Measurements from ENCODE around the gene AK6.

Gene AK6

DNA sequence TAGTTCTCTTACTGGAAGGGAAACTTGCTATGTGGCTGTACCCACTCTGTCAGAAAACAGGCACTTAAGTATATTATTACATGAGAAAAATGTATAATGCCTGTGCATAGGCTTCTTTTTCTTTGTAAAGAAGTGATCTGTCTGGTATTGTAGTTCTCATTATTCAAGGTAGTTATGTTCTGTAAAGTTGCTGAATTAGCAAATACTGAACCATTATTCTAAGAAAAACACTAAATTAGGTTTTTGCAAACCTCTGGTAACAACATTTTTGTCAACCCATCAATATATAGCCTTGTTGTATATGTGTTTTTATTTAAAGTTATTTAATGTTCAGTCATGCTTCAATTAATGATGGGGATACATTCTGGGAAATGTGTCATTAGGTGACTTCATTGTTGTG is 9.1 kb upstream of the AK6 start:
- TF ChIP-seq CTCF (conservative IDR thresholded peaks at IDR 0.05) (no peak), ZFX (IDR thresholded peaks at IDR 0.05) (no peak)
- no peak overlapping the region for H3K27ac ChIP-seq

DNA sequence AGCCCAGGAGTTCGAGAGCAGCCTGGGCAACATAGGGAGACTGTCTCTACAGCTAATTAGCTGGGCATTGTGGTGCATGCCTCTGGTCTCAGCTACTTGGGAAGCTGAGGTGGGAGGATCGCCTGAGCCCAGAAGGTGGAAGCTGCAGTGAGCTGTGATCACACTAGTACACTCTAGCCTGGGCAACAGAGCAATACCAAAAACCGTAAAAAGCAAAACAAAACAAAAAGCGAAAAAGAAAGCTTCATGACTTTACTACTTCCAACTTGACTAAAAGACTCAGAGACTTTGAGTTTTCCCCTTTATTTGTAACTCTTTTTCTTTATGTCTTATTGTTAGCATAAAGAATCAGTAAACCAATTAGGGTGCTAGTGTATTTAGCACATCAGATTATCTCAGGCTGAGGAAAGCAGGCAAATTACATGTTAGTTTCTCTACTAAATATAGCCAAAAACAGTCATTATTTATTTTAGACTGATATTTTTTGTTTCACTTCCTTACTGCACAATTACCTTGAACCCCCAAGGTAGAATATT is 5.7 kb upstream of the AK6 start:
- TF ChIP-seq ZFX (IDR thresholded peaks at IDR 0.05): no peak
- no peak for TF ChIP-seq CTCF (conservative IDR thresholded peaks at IDR 0.05)
- H3K27ac ChIP-seq: no peak overlapping the region

DNA sequence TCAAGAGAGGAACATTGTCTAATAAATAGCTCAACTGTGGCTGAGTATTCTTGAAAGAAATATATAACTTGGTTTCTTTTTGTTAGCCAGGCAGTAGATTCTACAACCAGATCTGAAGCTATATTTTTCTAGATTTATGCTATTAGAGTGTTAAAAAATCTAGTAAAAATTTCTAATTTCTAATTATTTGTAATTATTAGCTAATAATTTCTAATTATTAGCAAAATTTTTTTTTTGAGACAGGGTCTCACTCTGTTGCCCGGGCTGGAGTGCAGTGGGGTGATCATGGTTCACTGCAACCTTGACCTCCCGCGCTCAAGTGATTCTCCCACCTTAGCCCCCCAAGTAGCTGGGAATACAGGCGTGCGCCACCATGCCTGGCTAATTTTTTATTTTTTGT is 3.1 kb upstream of the AK6 start:
- TF ChIP-seq CTCF (conservative IDR thresholded peaks at IDR 0.05): no peak
- no peak for TF ChIP-seq ZFX (IDR thresholded peaks at IDR 0.05)
- H3K27ac ChIP-seq: no peak overlapping the region

- H3K27ac ChIP-seq: peak overlapping the region; percentile 90
These were observed 1.0 kb upstream of the AK6 start for GRCh38 chr5:69370335-69370734.

DNA sequence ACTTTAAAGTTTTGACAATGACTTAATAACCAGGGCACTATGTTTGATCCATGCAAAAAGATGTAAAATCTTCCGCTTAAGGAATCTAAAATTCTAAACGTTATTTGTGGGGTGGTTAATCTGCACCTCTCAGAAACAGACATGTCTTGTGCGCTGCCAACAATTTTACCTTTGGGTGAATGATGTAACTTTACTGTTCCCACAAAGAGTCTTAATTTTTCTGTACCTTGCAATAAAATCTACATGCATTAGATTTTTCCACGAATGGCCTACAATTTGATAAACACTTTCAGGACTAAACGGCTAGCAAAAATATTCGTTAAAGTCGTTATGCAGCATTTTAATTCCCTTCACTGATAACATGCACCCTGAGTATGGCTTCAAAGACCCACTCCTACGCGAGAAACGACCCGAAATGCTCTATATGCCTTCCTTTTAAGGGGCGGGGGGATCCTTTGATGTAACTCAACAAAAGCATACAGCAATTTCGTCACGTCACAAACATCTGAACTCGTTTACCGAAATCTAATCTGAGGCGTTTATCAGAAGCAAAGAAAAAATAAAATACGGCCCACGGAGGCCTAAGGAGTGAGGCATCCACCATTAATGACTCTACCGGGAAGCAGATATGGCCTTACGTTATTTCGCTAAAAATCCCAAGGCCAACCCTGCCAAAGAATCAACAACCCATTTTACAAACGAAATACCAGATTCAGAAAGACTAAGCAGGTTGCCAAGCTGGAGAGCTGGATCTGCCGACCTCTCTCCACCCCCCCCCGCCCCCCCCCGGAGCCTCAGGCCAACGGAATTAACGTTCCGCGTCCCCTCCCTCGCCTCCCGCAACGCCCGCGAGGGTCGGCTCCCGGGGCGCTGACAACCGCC is 621 bp downstream of the AK6 start:
- peak overlapping the region; percentile 90 for H3K27ac ChIP-seq
- TF ChIP-seq CTCF (conservative IDR thresholded peaks at IDR 0.05): no peak
- peak; percentile 27; the same call in 1 of the 2 replicates for TF ChIP-seq ZFX (IDR thresholded peaks at IDR 0.05)

DNA sequence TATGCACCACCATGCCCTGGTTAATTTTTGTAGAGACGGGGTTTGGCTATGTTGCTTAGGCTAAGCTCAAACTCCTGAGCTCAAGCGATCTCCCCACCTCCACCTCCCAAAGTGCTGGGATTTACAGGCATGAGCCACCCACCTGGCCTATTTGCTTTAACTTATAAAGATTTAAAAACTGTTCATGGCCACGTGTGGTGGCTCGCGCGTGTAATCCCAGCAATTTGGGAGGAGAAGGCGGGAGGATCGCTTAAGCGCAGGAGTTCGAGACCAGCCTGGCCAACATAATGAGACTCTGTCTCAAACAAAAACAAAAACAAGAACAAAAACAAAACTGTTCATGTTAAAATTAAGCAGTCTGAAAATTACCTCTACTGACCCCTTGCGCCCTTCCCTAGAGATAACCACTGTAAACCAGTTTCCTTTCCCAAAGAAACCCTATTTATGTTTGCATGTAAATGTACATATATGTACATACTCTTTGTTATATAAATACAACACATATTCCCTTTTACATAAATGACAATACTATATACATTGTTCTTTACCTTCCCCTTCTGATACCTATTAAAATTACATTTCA is 1.5 kb downstream of the AK6 start:
- no peak overlapping the region; the same call in 1 of the 2 replicates for H3K27ac ChIP-seq
- TF ChIP-seq ZFX (IDR thresholded peaks at IDR 0.05) (no peak), CTCF (conservative IDR thresholded peaks at IDR 0.05) (peak; percentile 22; the same call in 1 of the 2 replicates)

GRCh38 chr5:69364850-69365249 is 4.5 kb downstream of the AK6 start:
- no peak for TF ChIP-seq ZFX (IDR thresholded peaks at IDR 0.05)
- TF ChIP-seq CTCF (conservative IDR thresholded peaks at IDR 0.05): peak; percentile 39; the same call in 1 of the 2 replicates
- no peak overlapping the region for H3K27ac ChIP-seq
